ENCODE measurements around the gene ATPAF1.

DNA sequence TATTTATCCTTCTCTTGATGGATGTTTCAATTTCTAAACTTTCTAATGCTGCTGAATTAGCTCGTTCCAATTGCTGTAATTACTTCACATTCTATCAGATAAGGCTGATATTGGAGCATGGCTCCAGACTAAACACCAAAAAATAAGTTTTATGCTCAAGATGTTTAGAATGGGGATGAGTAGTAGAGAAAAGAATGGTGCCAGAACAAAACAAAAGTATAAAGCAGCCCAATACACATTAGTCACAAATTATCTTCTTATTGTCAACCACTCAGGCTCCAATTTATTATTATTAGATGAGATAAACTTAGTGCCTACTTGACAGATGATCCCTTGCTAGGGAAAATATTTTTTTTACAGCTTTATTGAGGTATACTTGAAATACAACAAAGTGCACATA is 21.8 kb downstream of the ATPAF1 start:
- TF ChIP-seq KLF10 (tag by site-specific recombination; IDR thresholded peaks at IDR 0.05): no peak
- TF ChIP-seq, protein P1, sequence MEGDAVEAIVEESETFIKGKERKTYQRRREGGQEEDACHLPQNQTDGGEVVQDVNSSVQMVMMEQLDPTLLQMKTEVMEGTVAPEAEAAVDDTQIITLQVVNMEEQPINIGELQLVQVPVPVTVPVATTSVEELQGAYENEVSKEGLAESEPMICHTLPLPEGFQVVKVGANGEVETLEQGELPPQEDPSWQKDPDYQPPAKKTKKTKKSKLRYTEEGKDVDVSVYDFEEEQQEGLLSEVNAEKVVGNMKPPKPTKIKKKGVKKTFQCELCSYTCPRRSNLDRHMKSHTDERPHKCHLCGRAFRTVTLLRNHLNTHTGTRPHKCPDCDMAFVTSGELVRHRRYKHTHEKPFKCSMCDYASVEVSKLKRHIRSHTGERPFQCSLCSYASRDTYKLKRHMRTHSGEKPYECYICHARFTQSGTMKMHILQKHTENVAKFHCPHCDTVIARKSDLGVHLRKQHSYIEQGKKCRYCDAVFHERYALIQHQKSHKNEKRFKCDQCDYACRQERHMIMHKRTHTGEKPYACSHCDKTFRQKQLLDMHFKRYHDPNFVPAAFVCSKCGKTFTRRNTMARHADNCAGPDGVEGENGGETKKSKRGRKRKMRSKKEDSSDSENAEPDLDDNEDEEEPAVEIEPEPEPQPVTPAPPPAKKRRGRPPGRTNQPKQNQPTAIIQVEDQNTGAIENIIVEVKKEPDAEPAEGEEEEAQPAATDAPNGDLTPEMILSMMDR (tag by site-specific recombination; IDR thresholded peaks at IDR 0.05): no peak
- no peak for TF ChIP-seq ZNF37A (tag by site-specific recombination; IDR thresholded peaks at IDR 0.05)
- TF ChIP-seq, protein P2, sequence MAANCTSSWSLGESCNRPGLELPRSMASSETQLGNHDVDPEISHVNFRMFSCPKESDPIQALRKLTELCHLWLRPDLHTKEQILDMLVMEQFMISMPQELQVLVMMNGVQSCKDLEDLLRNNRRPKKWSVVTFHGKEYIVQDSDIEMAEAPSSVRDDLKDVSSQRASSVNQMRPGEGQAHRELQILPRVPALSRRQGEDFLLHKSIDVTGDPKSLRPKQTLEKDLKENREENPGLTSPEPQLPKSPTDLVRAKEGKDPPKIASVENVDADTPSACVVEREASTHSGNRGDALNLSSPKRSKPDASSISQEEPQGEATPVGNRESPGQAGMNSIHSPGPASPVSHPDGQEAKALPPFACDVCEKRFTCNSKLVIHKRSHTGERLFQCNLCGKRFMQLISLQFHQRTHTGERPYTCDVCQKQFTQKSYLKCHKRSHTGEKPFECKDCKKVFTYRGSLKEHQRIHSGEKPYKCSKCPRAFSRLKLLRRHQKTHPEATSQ (tag by site-specific recombination; IDR thresholded peaks at IDR 0.05): no peak
- TF ChIP-seq OVOL3 (tag by site-specific recombination; IDR thresholded peaks at IDR 0.05): no peak
- no peak for TF ChIP-seq SP2 (tag by site-specific recombination; IDR thresholded peaks at IDR 0.05)
- no peak for TF ChIP-seq OSR2 (tag by site-specific recombination; IDR thresholded peaks at IDR 0.05)
- no peak for TF ChIP-seq ZNF274 (IDR thresholded peaks at IDR 0.05; ENCODE audit: low read length)
- no peak for TF ChIP-seq ZNF274 (tag by site-specific recombination; IDR thresholded peaks at IDR 0.05; ENCODE audit: borderline replicate concordance)
- no peak for TF ChIP-seq ZNF624 (tag by site-specific recombination; IDR thresholded peaks at IDR 0.05)
- TF ChIP-seq SP3 (tag by site-specific recombination; IDR thresholded peaks at IDR 0.05): no peak
- TF ChIP-seq, protein P3, sequence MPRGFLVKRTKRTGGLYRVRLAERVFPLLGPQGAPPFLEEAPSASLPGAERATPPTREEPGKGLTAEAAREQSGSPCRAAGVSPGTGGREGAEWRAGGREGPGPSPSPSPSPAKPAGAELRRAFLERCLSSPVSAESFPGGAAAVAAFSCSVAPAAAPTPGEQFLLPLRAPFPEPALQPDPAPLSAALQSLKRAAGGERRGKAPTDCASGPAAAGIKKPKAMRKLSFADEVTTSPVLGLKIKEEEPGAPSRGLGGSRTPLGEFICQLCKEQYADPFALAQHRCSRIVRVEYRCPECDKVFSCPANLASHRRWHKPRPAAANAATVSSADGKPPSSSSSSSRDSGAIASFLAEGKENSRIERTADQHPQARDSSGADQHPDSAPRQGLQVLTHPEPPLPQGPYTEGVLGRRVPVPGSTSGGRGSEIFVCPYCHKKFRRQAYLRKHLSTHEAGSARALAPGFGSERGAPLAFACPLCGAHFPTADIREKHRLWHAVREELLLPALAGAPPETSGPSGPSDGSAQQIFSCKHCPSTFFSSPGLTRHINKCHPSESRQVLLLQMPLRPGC (tag by site-specific recombination; IDR thresholded peaks at IDR 0.05): no peak

Data from HEK293 (cell line).